Aorta (tissue), 5 donors: Measurements from ENCODE around the gene ATG16L1. TPM values are rescaled to one million over a fixed set of nuclear protein-coding genes. Genes with fewer than 3 reads are reported as not detected.

ENCODE experiments used
- ATAC-seq: fragments of 200-7000 bp; cut with Tn5 transposase; one replicate; pipeline ENCODE4 v1.9.1; 2022; ENCODE audit warnings: moderate library complexity; ENCODE audit not compliant: low FRiP score
- DNase-seq, 2 donors: peaks; one replicate each; pipeline ENCODE4 v3.0.0-alpha.2; 2020
- H3K27ac ChIP-seq, 2 donors: one replicate each; pipeline ENCODE4 v1.5.1; 2013; ENCODE audit warnings: low read length in 2 of 2, mild to moderate bottlenecking in 2 of 2, moderate library complexity in 2 of 2, control low read depth in 1 of 2, inconsistent platforms in 1 of 2, low read depth in 1 of 2
- H3K27me3 ChIP-seq, 2 donors: one replicate each; pipeline ENCODE4 v1.6.1; 2013; ENCODE audit warnings: control low read depth in 1 of 2, low read length in 1 of 2, mild to moderate bottlenecking in 1 of 2, moderate library complexity in 1 of 2; ENCODE audit not compliant: insufficient read depth in 2 of 2, control insufficient read depth in 1 of 2
- H3K36me3 ChIP-seq, 2 donors: one replicate each; pipeline ENCODE4 v1.6.1; 2013; ENCODE audit warnings: control low read depth in 1 of 2, low read length in 1 of 2, mild to moderate bottlenecking in 1 of 2; ENCODE audit not compliant: insufficient read depth in 2 of 2, control insufficient read depth in 1 of 2
- H3K4me1 ChIP-seq, 2 donors: one replicate each; pipeline ENCODE4 v1.6.1; 2013; ENCODE audit warnings: low read length in 2 of 2, control low read depth in 1 of 2, mild to moderate bottlenecking in 1 of 2, moderate library complexity in 1 of 2; ENCODE audit not compliant: insufficient read depth in 2 of 2, control insufficient read depth in 1 of 2
- H3K4me3 ChIP-seq, 2 donors: one replicate each; pipeline ENCODE4 v1.5.1; 2013; ENCODE audit warnings: low read length in 2 of 2, control low read depth in 1 of 2, mild to moderate bottlenecking in 1 of 2
- H3K9me3 ChIP-seq: one replicate; pipeline ENCODE4 v1.6.1; 2013; ENCODE audit warnings: mild to moderate bottlenecking, low read length; ENCODE audit not compliant: control insufficient read depth
- WGBS, 2 donors: extraction: QIAGEN DNeasy Blood & Tissue Kit; methylation state at CpG; one replicate each; pipeline ENCODE4 v1.1.7; 2013; 5-methylcytosine and 5-hydroxymethylcytosine counted together
- intact Hi-C, 2 donors: fragments of 100-400 bp; cut with DNase I; formaldehyde crosslinking; loops; one replicate each; pipeline versions ENCODE4 v1.14.2 to v1.15.0; 2022
- polyA plus RNA-seq, 2 donors: library from polyadenylated mRNA; stranded (reverse); fragments of 200-250 nt; gene quantifications; one replicate each; pipeline ENCODE4 v1.2.3, GENCODE V29; 2013
- total RNA-seq, 2 donors: library from RNA; stranded (reverse); fragmentation: NEBNext Ultra II Directional; extraction: Animal tissue kit (Norgen Biotek cat#: 25700); gene quantifications; one replicate each; pipeline ENCODE4 v1.2.1, GENCODE V29; 2021
- donor health status: healthy with polysubstance abuse.
- donor health status: Bipolar disorder and iron deficiency.
- donor health status: DM: no; HTN: no; CAD: no.
- donor health status: DM: no; HTN: no; CAD: no.
- donor health status: DM: yes; HTN: yes; CAD: no.

ATG16L1 gene
- total and polyA plus RNA-seq, 4 donors: 6.4 to 30.1 (median 17.1) TPM

- Histone ChIP-seq H3K27ac (no peak overlapping the region), H3K27me3 (no peaks in the 10 kb centered on the region), H3K36me3 (no peaks in the 10 kb centered on the region), H3K9me3 (no peaks in the 10 kb centered on the region), H3K4me1 (no peaks in the 10 kb centered on the region), H3K4me3 (no peak overlapping the region)
- intact Hi-C loops: no loop called here
- DNase-seq: no peak
- no peak for ATAC-seq
Observed at GRCh38 chr2:233247744-233248143, 3.7 kb upstream of the ATG16L1 start.

- intact Hi-C loops: no loop called here
- no peak for ATAC-seq
- no peaks in the 10 kb centered on the region for H3K9me3 ChIP-seq
- H3K27me3 ChIP-seq: no peaks in the 10 kb centered on the region
- H3K27ac ChIP-seq: no peak overlapping the region
- no peak overlapping the region for H3K4me3 ChIP-seq
- H3K4me1 ChIP-seq: no peaks in the 10 kb centered on the region
- WGBS, 2 donors: 80 to 81% methylated on average over 7 of the region's 7 CpGs
- H3K36me3 ChIP-seq: no peaks in the 10 kb centered on the region
- peak in 1 of 2 donors; percentile 57 for DNase-seq
Observed at GRCh38 chr2:233248999-233249398, 2.5 kb upstream of the ATG16L1 start.

- H3K9me3 ChIP-seq: no peaks in the 10 kb centered on the region
- intact Hi-C loops: loop anchor here (2.0 to 10.0 kb wide), 6 partner anchors 152 to 643 kb away; no protein-coding TSS in a partner anchor
- DNase-seq (no peak), ATAC-seq (no peak)
- H3K4me3 ChIP-seq: no peak overlapping the region
- 93 to 94% methylated on average over 9 of the region's 9 CpGs for WGBS, 2 donors
- H3K4me1 ChIP-seq: no peaks in the 10 kb centered on the region
- no peaks in the 10 kb centered on the region for H3K36me3 ChIP-seq
- H3K27ac ChIP-seq: no peak overlapping the region
- no peaks in the 10 kb centered on the region for H3K27me3 ChIP-seq
Observed at GRCh38 chr2:233250568-233250967, 905 bp upstream of the ATG16L1 start.

- ATAC-seq (no peak), DNase-seq (no peak)
- no peaks in the 10 kb centered on the region for H3K36me3 ChIP-seq
- H3K27me3 ChIP-seq: no peaks in the 10 kb centered on the region
- peak overlapping the region in 1 of 2 donors; percentile 69 for H3K27ac ChIP-seq
- H3K4me3 ChIP-seq: no peak overlapping the region
- H3K4me1 ChIP-seq: no peaks in the 10 kb centered on the region
- 71 to 76% methylated on average over 1 of the region's 1 CpG for WGBS, 2 donors
- intact Hi-C loops: loop anchor here (2.0 to 10.0 kb wide), 6 partner anchors 152 to 644 kb away; no protein-coding TSS in a partner anchor
- H3K9me3 ChIP-seq: no peaks in the 10 kb centered on the region
Observed at GRCh38 chr2:233250985-233251305, 528 bp upstream of the ATG16L1 start.

- no peak for DNase-seq
- intact Hi-C loops: loop anchor here (5.0 to 10.0 kb wide), 4 partner anchors 200 to 645 kb away; no protein-coding TSS in a partner anchor
- ATAC-seq: no peak
- H3K4me1 ChIP-seq: no peaks in the 10 kb centered on the region
- H3K27me3 ChIP-seq: no peaks in the 10 kb centered on the region
- H3K9me3 ChIP-seq: no peaks in the 10 kb centered on the region
- H3K36me3 ChIP-seq: peaks cover 0 to 2% of the 10 kb centered on the region in 2 donors
- WGBS, 2 donors: 1% methylated on average over 18 of the region's 18 CpGs
- peak overlapping the region; percentile 79 to 80 for H3K4me3 ChIP-seq
- H3K27ac ChIP-seq: no peak overlapping the region
Observed at GRCh38 chr2:233252227-233252626, 754 bp downstream of the ATG16L1 start.

GRCh38 chr2:233255151-233255550, 3.7 kb downstream of the ATG16L1 start:
- H3K27me3 ChIP-seq: no peaks in the 10 kb centered on the region
- no peaks in the 10 kb centered on the region for H3K9me3 ChIP-seq
- DNase-seq: no peak
- H3K4me1 ChIP-seq: no peaks in the 10 kb centered on the region
- WGBS, 2 donors: 25 to 29% methylated on average over 11 of the region's 11 CpGs
- H3K27ac ChIP-seq: no peak overlapping the region
- peaks cover 0 to 5% of the 10 kb centered on the region in 2 donors for H3K36me3 ChIP-seq
- no peak for ATAC-seq
- intact Hi-C loops: loop anchor here in 1 of 2 donors (10.0 kb wide), 1 partner anchor 490 kb away; no protein-coding TSS in a partner anchor
- no peak overlapping the region for H3K4me3 ChIP-seq

- intact Hi-C loops: loop anchor here in 1 of 2 donors (10.0 kb wide), 1 partner anchor 491 kb away; no protein-coding TSS in a partner anchor
- no peak for ATAC-seq
Observed at GRCh38 chr2:233256048-233256447, 4.6 kb downstream of the ATG16L1 start.

GRCh38 chr2:233258211-233258610, 6.7 kb downstream of the ATG16L1 start:
- no peak overlapping the region for H3K4me3 ChIP-seq
- WGBS, 2 donors: 81% methylated on average over 2 of the region's 2 CpGs
- no peaks in the 10 kb centered on the region for H3K27me3 ChIP-seq
- H3K4me1 ChIP-seq: no peaks in the 10 kb centered on the region
- intact Hi-C loops: loop anchor here in 1 of 2 donors (10.0 kb wide), 1 partner anchor 493 kb away; no protein-coding TSS in a partner anchor
- ATAC-seq (no peak), DNase-seq (no peak)
- peaks cover 0 to 12% of the 10 kb centered on the region in 2 donors for H3K36me3 ChIP-seq
- H3K9me3 ChIP-seq: no peaks in the 10 kb centered on the region
- H3K27ac ChIP-seq: no peak overlapping the region

More at GRCh38 chr2:233256048-233256447, 4.6 kb downstream of the ATG16L1 start:
- Histone ChIP-seq H3K9me3 (no peaks in the 10 kb centered on the region), H3K27me3 (no peaks in the 10 kb centered on the region), H3K36me3 (peaks cover 0 to 6% of the 10 kb centered on the region in 2 donors), H3K27ac (no peak overlapping the region), H3K4me1 (no peaks in the 10 kb centered on the region), H3K4me3 (no peak overlapping the region)
- no peak for DNase-seq
- 68 to 71% methylated on average over 4 of the region's 4 CpGs for WGBS, 2 donors

GRCh38 chr2:233259730-233260129, 8.3 kb downstream of the ATG16L1 start:
- no peak overlapping the region for H3K4me3 ChIP-seq
- H3K27me3 ChIP-seq: no peaks in the 10 kb centered on the region
- WGBS, 2 donors: 76% methylated on average over 1 of the region's 1 CpG
- no peak overlapping the region for H3K27ac ChIP-seq
- DNase-seq (no peak), ATAC-seq (no peak)
- intact Hi-C loops: loop anchor here in 1 of 2 donors (10.0 kb wide), 1 partner anchor 495 kb away; no protein-coding TSS in a partner anchor
- no peaks in the 10 kb centered on the region for H3K4me1 ChIP-seq
- H3K36me3 ChIP-seq: peaks cover under 1 to 18% of the 10 kb centered on the region in 2 donors
- no peaks in the 10 kb centered on the region for H3K9me3 ChIP-seq
